ENCODE results near the gene CENPN. TPM values are rescaled to one million over a fixed set of nuclear protein-coding genes. Genes with fewer than 3 reads are reported as not detected.

CENPN gene, protein sequence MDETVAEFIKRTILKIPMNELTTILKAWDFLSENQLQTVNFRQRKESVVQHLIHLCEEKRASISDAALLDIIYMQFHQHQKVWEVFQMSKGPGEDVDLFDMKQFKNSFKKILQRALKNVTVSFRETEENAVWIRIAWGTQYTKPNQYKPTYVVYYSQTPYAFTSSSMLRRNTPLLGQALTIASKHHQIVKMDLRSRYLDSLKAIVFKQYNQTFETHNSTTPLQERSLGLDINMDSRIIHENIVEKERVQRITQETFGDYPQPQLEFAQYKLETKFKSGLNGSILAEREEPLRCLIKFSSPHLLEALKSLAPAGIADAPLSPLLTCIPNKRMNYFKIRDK
- total RNA-seq (2022; extraction: Qiagen RNA extraction; ENCODE audit: low read depth): 61.4 to 111 TPM (median 67.5 TPM) in 5 replicates

DNA sequence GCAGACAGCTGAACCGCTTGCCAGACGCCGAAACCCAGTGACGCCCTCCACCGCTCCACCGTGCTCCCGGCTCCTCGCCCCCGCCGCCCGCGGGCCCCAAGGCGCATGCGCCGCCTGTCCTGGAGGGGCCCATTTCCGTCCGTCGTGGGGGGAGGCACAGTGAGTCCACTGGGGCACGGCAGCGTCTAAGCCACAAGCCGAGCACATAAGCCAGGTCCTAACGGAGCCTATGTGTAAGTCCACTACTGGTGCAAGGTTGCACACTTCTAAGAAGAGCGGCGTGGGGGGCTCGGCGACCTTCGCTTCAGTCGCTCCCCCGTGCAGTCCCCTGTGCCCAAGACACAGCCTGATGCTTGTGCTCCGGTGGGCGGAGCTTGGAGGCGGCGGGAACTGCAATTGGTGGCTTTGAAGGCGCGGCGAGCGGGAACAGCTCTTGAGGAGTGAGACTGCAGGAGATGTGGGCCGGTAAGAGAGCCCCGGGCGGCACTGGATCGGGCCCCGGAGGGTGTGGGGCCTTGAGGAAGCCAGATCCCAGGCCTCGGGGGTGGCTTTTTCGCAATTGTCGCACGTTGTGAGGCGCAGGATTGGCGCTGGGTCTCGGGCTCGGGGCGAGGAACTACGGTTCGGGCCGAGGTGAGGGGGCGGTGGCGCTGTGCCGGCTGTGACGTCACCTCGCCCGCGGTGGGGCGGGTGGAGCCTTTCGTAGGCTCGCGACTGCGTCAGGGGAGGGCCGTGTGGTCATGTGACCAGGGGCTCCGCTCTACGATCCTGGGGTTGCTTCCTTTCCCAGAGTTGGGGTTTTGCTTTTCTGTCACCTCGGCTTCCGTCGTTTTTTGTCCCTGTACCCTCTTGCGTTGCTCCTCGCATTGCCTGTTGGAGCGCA, at the start of gene CENPN, which contains the start of gene CMC2:
TSS of gene CENPN (plus strand) at position 402 of the 883 bp plus-strand sequence. CDS start 4,726 bp downstream, outside the sequence.
TSS of gene CMC2 (minus strand) at position 73 of the 883 bp plus-strand sequence. CDS start 9,491 bp downstream, outside the sequence.

DNA sequence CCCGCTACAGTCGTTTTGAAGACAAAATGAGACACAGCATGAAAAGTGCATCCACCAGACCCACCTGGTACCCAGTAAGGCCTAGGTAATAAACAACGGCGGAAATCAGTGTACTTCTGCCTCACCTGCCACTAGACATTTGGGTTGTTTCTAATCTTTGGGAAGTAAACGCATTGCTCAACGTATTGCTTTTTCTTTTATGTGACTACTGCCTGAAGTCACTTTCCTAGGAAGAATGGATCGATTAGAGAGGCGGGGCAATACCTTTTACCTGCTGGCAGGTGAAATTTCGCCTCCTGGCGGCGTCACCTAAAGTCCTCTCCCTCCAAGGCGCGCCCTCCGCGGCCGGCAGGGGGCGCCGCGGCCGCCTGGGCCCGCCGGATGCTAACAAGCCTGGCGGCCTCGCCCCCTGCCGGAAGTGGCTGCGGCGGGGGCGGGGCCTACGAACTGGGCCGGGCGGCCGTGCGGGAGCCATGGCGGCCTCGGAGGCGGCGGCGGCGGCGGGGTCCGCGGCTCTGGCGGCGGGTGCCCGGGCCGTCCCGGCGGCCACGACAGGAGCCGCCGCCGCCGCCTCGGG, 28.5 kb downstream of the CENPN start, which contains the start of gene ATMIN:
TSS of gene ATMIN (plus strand) at position 445 of the 577 bp plus-strand sequence. CDS start at position 474, 29 bp downstream.

DNA sequence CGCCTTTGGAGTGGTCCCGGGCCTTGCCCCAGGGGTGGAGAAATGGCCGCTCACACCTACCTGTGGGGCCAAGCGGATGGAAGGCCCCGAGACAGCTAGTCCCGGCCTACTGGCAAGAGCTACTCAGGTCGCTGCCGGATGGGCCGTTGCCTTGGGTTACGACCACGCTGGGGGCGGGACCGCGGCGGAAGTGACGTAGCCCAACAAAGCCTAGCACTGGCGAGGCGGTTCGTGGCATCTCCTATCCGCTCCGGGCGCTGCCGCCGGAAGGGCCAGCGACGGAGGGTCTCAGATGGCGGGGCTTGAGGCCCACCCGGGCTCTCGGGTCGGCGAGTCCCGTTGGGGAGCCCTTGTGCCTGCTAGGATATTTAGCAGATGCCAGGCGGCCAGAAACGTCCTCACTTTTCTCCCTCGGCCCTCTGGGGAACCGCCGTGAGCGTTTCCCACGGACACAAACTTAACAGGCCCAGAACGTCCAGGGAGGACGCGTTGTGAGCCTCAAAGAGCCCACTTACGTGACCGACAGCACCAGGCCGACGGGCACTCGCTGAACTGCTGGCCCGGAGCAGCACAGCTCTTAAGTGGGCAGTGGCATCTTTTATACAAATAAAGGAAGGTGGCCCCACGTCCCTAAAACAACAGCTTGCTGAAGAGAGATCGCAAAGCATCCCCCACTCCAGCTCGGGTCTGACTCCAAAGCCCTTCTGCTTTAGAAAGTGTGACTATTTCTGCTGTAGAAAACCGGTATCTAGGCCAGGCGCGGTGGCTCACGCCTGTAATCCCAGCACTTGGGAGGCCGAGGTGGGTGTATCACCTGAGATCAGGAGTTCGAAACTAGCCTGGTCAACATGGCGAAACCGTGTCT, 70.3 kb downstream of the CENPN start, which contains the start of gene C16orf46:
TSS of gene C16orf46 (minus strand) at position 163 of the 865 bp plus-strand sequence. CDS start 13,283 bp downstream, outside the sequence.

Other genes starting within 250 kb of the CENPN start
- gene CDYL2, start 202.6 kb upstream of the CENPN start, total RNA-seq (2022; extraction: Qiagen RNA extraction; ENCODE audit: low read depth): 0.33 to 0.79 TPM (median 0.50 TPM) in 5 replicates
- gene CMC2, start 329 bp upstream of the CENPN start, total RNA-seq (2022; extraction: Qiagen RNA extraction; ENCODE audit: low read depth): 121 to 136 TPM (median 130 TPM) in 5 replicates
- 28.8 to 35.1 TPM (median 33.4 TPM) in 5 replicates for gene ATMIN, start 28.6 kb downstream of the CENPN start, total RNA-seq (2022; extraction: Qiagen RNA extraction; ENCODE audit: low read depth)
- gene C16orf46, start 70.0 kb downstream of the CENPN start, total RNA-seq (2022; extraction: Qiagen RNA extraction; ENCODE audit: low read depth): 0.41 to 1.5 TPM (median 1.1 TPM) in 5 replicates
- 51.5 to 67.4 TPM (median 61.9 TPM) in 5 replicates for gene GCSH, start 89.2 kb downstream of the CENPN start, total RNA-seq (2022; extraction: Qiagen RNA extraction; ENCODE audit: low read depth)
- 0.81 to 1.1 TPM (median 1.1 TPM) in 5 replicates for gene BCO1, start 231.5 kb downstream of the CENPN start, total RNA-seq (2022; extraction: Qiagen RNA extraction; ENCODE audit: low read depth)

Data from A549 treated with GW870086 at 1 μM for 4 hours (cell line).